ENCODE measurements around the gene C1QTNF4.

DNA sequence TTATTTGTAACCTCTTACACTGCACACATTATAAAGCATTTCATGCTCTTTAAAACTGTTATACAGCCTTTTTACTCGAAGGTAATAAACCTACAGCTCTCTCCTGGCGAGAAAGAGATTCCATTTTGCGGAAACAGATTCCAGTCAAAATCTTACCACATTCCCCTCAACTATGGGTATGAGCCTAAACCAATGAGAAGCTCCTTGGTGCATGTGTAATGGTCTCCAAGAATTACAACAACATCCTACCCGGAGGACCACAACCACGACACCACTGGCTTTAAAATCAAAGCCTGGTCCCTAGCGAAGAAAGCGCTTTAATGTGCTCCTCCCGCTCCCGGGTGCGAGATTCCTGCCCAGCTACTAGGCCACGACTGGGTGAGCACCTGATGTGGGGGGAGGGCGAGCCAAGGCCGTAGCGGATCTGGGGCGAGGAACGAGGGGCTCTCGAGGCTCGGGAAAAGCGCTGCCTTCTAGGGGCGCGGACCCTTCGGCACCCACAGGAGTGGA, 42.1 kb downstream of the C1QTNF4 start:
- TF ChIP-seq, protein P1, sequence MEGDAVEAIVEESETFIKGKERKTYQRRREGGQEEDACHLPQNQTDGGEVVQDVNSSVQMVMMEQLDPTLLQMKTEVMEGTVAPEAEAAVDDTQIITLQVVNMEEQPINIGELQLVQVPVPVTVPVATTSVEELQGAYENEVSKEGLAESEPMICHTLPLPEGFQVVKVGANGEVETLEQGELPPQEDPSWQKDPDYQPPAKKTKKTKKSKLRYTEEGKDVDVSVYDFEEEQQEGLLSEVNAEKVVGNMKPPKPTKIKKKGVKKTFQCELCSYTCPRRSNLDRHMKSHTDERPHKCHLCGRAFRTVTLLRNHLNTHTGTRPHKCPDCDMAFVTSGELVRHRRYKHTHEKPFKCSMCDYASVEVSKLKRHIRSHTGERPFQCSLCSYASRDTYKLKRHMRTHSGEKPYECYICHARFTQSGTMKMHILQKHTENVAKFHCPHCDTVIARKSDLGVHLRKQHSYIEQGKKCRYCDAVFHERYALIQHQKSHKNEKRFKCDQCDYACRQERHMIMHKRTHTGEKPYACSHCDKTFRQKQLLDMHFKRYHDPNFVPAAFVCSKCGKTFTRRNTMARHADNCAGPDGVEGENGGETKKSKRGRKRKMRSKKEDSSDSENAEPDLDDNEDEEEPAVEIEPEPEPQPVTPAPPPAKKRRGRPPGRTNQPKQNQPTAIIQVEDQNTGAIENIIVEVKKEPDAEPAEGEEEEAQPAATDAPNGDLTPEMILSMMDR (IDR thresholded peaks at IDR 0.05; ENCODE audit: insufficient read depth, low read depth, low read length): no peak
- TF ChIP-seq EZH2 (IDR thresholded peaks at IDR 0.05; ENCODE audit: insufficient read depth, low read length): no peak
